ENCODE data around the gene GOLT1A. TPM values are rescaled to one million over a fixed set of nuclear protein-coding genes. Genes with fewer than 3 reads are reported as not detected.

GOLT1A gene
- total RNA-seq, 6 experiments from 2014 or later, result not detected

DNA sequence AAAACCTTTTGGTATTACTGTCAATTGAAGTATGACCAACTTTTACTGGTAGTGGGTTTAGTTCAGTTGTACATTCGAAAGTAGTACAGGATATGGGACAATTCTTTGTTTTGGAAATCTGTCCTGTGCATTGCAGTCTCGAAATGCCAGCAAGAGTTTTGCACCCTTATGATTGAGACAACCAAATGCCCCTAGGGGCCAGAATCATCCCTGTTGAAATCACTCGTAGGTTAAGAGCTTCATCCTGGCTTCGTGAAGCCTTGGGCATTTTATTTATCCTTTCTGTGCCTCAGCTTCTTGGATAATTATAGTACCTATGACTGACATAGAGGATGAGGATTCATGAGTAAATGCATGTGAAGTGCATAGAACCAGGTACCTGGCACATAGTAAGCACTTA, 2.4 kb upstream of the GOLT1A start:
- H3K4me3 Mint-ChIP-seq, result no peak overlapping the region
- peaks cover 6% of the 10 kb centered on the region for H3K4me1 Mint-ChIP-seq (ENCODE audit: low read depth)
- no peak for TF ChIP-seq CTCF (IDR thresholded peaks at IDR 0.05)
- H3K27ac Mint-ChIP-seq, result no peak overlapping the region
- H3K27me3 Mint-ChIP-seq (ENCODE audit: insufficient read depth), result peaks cover 6% of the 10 kb centered on the region; the same call in 1 of the 2 replicates
- DNase-seq, result no peak
- H3K9me3 Mint-ChIP-seq, result no peaks in the 10 kb centered on the region
- H3K36me3 Mint-ChIP-seq (ENCODE audit: low read depth), result no peaks in the 10 kb centered on the region

GRCh38 chr1:204212715-204213114, 1.1 kb downstream of the GOLT1A start:
- Mint-ChIP-seq H3K27me3 (ENCODE audit: insufficient read depth) (peaks cover 2% of the 10 kb centered on the region; the same call in 1 of the 2 replicates), H3K4me1 (ENCODE audit: low read depth) (peaks cover 8% of the 10 kb centered on the region), H3K36me3 (ENCODE audit: low read depth) (no peaks in the 10 kb centered on the region), H3K27ac (no peak overlapping the region), H3K9me3 (no peaks in the 10 kb centered on the region), H3K4me3 (no peak overlapping the region)
- DNase-seq, result no peak
- no peak for TF ChIP-seq CTCF (IDR thresholded peaks at IDR 0.05)

GRCh38 chr1:204211046-204211445, 2.7 kb downstream of the GOLT1A start:
- no peaks in the 10 kb centered on the region for H3K9me3 Mint-ChIP-seq
- H3K27ac Mint-ChIP-seq, result no peak overlapping the region
- H3K27me3 Mint-ChIP-seq (ENCODE audit: insufficient read depth), result peaks cover 2% of the 10 kb centered on the region; the same call in 1 of the 2 replicates
- TF ChIP-seq CTCF (IDR thresholded peaks at IDR 0.05), result no peak
- no peak for DNase-seq
- H3K4me1 Mint-ChIP-seq (ENCODE audit: low read depth), result peaks cover 25% of the 10 kb centered on the region
- H3K36me3 Mint-ChIP-seq (ENCODE audit: low read depth), result no peaks in the 10 kb centered on the region
- H3K4me3 Mint-ChIP-seq, result no peak overlapping the region

- Mint-ChIP-seq H3K27me3 (ENCODE audit: insufficient read depth) (peaks cover 2% of the 10 kb centered on the region; the same call in 1 of the 2 replicates), H3K4me1 (ENCODE audit: low read depth) (peaks cover 40% of the 10 kb centered on the region), H3K27ac (no peak overlapping the region), H3K36me3 (ENCODE audit: low read depth) (no peaks in the 10 kb centered on the region), H3K4me3 (peak overlapping the region; percentile 47; the same call in 1 of the 2 replicates), H3K9me3 (no peaks in the 10 kb centered on the region)
- peak; percentile 16 for DNase-seq
- peak; percentile 97 for TF ChIP-seq CTCF (IDR thresholded peaks at IDR 0.05)
Observed at GRCh38 chr1:204207136-204207616, 6.6 kb downstream of the GOLT1A start.

DNA sequence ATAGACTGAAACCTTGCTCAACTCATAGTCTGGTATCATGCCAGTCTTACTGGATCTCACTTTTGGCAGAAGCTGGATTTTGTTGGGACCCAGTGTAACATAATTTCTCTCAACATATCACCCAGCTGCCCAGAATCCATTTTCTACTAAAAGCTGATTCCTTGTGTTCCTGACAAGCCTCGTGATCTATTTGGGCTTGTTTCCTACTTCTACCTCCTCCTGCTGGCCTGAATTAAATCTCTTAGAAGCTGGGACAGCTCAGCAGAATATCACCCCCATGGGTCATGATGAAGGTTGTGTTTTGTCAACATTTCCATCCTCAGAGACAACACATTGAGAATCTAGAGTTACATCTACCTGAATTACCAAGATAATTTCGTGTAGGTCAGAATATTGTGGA, 7.7 kb downstream of the GOLT1A start:
- peak; percentile 65 for DNase-seq
- Mint-ChIP-seq H3K27me3 (ENCODE audit: insufficient read depth) (peaks cover 2% of the 10 kb centered on the region; the same call in 1 of the 2 replicates), H3K36me3 (ENCODE audit: low read depth) (no peaks in the 10 kb centered on the region)

More for the DNA sequence above, 7.7 kb downstream of the GOLT1A start:
- peaks cover 40% of the 10 kb centered on the region for H3K4me1 Mint-ChIP-seq (ENCODE audit: low read depth)
- peak; percentile 58; the same call in 1 of the 2 replicates for TF ChIP-seq CTCF (IDR thresholded peaks at IDR 0.05)
- H3K27ac Mint-ChIP-seq, result peak overlapping the region; percentile 27; the same call in 1 of the 2 replicates
- H3K4me3 Mint-ChIP-seq, result no peak overlapping the region; the same call in 1 of the 2 replicates
- no peaks in the 10 kb centered on the region for H3K9me3 Mint-ChIP-seq
